HG02610 (cell line): Measurements from ENCODE around the gene JUN.
A peak's percentile ranks its signal among the peaks of the same experiment; 100 is the strongest.

ENCODE experiments used
- ATAC-seq: cut with Tn5 transposase; IDR thresholded peaks from one replicate; pipeline ENCODE4 v1.9.1; 2021; ENCODE audit warnings: mild to moderate bottlenecking, moderate library complexity; ENCODE audit not compliant: unreplicated experiment

JUN gene

GRCh38 chr1:58784758-58785441 lies 1.1 kb upstream of the JUN start:
- ATAC-seq, result no peak

DNA sequence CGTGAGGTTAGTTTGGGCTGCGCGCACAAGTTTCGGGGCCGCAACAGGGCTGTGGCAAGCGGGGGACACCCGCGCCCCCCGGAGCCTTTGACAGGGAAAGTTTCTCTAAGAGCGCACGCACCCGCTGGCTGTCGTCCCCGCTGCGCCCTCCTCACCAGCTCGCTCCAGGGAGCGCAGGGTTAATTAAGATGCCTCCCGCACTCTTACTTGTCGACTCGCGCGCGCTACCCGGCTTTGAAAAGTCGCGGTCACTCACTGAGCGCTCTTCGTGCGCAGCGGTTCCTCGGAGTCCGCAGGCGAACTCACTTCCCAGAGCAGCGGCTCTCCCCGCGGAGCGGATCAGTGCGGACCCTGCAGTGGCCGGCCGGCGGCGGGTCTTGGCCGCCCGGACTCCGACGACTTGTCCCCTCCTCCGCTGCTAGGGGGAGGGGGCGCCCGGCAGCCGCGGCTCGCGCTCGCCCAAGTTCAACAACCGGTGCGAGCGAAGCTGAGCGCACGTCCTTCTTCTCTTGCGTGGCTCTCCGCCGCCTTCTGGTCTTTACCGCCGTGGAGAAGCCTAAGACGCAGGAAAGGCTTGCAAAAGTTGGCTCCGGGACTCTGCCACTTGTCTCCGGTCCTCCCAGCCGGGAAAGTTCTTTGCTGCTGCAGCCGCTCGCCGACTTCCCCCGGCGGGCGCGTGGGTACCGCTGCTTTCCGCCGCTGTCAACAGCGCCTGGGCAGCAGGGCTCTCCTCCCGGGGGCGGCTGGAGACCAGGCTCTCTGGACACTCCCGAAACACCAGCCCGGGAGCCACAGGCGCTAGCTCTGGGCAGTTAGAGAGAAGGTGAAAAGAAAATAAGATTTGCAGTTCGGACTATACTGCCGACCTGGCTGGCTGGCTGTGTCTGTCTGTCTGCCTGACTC lies 506 bp downstream of the JUN start:
- peak; percentile 13 for ATAC-seq

- ATAC-seq, result no peak
These were observed 1.4 kb downstream of the JUN start for GRCh38 chr1:58782178-58783089.

GRCh38 chr1:58781541-58782177 lies 2.2 kb downstream of the JUN start:
- no peak for ATAC-seq

DNA sequence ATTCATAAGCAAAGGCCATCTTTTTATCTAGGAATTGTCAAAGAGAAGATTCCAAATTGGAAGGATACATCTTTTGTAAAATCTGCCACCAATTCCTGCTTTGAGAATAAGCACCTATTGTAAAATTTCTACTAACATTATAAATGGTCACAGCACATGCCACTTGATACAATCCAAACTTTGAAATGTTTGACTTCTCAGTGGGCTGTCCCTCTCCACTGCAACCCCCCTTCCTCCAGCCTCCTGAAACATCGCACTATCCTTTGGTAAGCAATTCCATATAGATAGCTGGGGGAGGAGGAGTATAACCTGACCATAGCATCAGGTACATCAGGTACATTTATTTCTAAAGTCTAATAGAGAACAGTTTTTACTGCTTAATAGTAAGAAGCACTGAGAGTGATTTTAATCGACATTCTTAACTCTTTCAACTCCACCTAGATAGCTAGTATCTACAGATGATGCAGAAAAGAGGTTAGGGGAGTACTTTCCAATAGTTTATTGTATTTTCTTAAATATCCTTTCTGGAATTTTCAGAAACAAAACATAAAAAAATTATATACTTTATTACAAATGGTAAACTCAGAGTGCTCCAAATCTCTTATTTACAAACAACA lies 2.9 kb downstream of the JUN start:
- no peak for ATAC-seq

DNA sequence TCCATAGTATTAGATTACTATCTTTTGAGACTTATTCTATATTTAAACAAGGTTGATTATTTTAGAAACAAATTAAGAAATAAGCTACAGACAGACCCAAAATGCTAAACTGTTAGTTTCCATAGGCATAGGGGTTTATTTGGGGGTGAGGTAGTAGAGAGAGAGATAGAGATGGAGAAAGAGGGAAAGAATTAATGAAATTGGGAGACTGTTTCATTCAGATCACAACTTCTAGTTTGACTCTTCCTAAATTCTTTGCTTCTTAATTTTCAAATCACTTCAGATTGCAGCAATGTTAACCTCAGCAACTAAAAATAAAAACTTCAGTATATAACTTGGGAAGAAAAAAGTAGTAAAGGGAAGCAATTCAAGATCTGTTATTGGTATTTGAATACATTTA lies 3.4 kb downstream of the JUN start:
- no peak for ATAC-seq

GRCh38 chr1:58779801-58780382 lies 4.0 kb downstream of the JUN start:
- ATAC-seq, result no peak

- no peak for ATAC-seq
These were observed 4.6 kb downstream of the JUN start for GRCh38 chr1:58779059-58779754.

DNA sequence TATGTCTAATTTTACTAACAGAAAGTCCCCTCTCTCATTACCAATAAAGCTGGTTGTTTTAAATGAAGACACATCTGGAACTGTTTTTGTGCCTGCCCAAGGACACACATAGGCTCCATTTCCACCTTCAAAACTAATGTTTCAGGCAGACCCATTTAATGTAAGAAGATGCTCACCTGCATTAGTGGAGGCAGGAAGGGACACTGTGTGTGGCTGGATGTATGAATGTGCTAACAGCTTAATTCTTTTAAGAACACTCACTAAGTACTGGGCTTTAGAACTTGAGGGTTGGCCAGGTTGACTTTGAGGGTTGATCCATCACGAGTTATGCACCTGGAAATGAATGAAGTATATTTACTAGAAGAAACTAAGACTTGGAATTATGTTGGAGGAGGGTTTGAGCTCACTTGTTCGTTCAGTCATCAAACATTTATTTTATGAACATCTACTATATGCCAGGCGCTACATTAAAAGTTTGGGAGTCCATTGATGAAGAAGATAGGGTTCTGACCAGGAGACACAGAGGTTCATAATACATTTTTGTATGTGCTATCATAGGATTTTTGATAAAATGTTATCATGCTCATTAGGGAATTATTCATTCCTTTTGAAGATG lies 5.4 kb downstream of the JUN start:
- no peak for ATAC-seq

GRCh38 chr1:58774027-58774426 lies 9.8 kb downstream of the JUN start:
- ATAC-seq, result no peak

GRCh38 chr1:58773406-58773840 lies 10.4 kb downstream of the JUN start:
- ATAC-seq, result peak; percentile 75

DNA sequence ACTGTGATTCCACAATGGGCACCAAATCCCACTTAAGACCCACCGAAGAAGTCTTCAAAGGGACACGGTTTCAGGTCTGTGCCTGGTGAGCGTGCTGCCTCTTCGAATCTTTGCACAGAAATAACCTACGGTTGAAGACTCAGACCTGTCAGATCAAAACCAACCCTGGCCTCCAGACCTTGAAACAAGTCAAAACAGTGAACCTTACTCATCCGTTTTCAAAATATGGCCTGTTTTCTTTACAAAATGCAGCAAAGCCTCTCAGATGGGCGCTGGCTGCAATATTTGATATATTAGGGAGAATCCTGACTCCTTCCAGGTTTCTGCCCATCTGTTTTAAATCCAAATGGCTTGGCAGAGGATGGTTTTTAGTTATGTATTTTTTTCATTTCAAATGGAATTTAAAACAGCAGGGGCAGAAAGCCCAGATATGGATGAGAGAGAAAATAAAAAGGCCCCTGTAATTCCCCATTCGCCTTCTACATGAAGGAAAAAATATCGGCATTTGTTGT lies 14.0 kb downstream of the JUN start:
- no peak for ATAC-seq

DNA sequence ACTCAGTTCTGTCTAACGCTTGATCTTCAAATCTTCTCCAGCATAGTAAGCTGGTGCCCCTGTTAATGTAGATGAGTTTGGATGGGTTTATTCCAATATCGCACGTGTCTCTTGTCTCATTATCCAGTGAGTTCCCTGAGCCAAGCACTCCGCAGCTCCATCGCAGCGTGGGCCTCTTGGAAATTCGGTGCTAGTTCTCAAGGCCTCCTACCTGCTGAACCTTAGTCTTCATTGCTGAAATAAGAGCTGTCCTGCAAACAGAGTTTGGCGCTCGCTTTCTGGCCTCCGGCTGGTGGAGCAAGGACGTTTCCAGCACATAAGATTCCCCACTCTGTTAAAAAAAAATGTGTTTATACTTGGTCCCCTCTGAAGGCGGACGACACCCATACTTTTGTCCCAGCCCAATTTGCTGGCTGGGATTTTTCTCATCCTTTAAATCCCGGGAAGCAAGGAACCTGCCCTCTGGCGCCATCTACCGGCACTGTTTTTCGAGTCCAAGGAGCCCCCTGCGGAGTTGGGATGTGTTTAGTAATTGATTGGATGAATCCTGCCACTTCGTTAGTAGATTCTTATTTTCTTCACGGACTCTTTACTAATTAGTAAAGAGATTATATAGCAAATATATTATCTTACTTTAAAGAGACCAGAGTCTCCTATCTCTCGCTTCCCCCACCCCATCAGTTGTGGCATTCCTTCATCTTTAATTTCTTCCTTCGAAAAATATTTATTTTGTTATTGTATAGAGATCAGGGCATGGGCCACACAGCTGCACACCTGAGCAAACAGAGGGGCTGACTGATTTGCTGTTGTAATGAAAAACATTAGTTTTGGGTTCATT lies 14.7 kb downstream of the JUN start:
- ATAC-seq, result no peak

DNA sequence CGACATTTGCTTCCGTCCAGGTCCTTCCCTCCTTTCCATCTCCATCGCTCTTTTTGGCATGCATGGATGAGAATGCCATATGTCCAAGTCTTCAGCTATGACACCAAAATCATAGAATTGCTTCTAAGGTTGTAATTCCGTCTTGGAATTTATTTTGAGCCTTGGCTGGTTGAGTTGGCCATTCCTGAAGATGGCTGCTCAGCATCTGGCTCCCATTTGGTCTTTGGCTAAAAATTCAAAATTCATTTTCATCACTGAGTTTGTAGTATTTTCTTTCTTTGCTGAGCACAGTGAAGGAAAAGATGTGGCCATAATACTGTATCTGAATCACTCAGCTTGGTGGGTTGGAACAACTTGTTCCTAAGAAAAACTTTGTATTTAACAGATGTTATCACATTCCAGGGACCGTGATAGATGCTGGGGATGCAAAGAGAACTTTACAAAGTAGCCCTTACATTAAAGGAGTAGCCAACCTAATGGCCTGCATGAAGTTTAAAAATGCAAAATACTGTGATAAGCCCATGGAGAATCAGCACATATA lies 15.6 kb downstream of the JUN start:
- no peak for ATAC-seq

DNA sequence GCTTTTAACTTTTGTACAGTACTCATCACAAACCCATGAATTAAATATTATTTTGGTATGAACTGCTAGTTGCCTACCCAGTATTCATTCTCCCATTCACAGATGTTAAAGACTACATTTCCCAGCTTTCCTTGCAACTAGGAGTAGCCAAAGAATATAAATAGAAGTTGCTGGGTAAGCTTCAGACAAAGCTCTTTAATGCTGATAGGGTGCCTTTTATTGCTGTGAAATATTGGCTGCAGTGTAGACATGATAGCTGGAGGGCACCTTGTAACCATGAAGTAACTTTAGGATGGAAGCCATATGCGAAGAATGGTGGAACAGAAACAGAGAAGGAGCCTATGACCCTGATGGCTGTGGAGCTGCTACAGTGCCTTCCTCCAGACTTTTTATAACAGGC lies 16.7 kb downstream of the JUN start:
- no peak for ATAC-seq

DNA sequence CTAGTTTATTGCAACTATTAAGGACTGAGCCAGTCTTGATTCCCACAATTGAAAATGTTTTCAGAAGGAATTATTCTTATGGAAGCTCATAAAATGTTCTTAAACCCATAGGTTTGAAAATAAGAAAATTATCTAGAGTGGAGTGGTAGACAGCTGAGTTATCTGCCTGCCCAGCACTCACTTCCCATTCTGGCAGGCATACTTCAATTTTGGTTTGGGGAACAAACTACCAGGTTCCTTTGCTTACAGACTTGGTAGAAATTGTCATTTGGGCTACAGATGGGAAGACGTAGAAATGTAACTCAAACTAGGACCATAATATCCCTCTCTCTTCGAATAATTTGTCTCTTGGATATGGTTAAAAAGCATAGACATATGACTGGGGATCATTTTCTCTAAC lies 18.4 kb downstream of the JUN start:
- no peak for ATAC-seq

- ATAC-seq, result no peak
These were observed 18.8 kb downstream of the JUN start for GRCh38 chr1:58765006-58765405.
